GM12891 (cell line): ENCODE measurements around the gene FHIT.

ENCODE experiments used
- PAX5 ChIP-seq: IDR thresholded peaks from 2 replicates; pipeline ENCODE4 v1.6.1; 2011; ENCODE audit warnings: low read length, moderate library complexity, mild to moderate bottlenecking; ENCODE audit not compliant: insufficient read depth, severe bottlenecking
- POLR2A ChIP-seq: IDR thresholded peaks from 2 replicates; pipeline ENCODE4 v1.6.1; 2011; ENCODE audit warnings: low read depth, low read length, control low read depth

GRCh38 chr3:60886518-60886917, 364.7 kb downstream of the FHIT start:
- TF ChIP-seq POLR2A, result no peak
- no peak for TF ChIP-seq PAX5
